HG02884 (cell line): Measurements from ENCODE around the gene ST3GAL4.
A peak's percentile ranks its signal among the peaks of the same experiment; 100 is the strongest.

Experiments
- ATAC-seq: cut with Tn5 transposase; IDR thresholded peaks from one replicate; pipeline ENCODE4 v1.9.1; 2021; ENCODE audit warnings: mild to moderate bottlenecking, moderate library complexity; ENCODE audit not compliant: unreplicated experiment

The ST3GAL4 gene

GRCh38 chr11:126329644-126330211, 25.8 kb upstream of the ST3GAL4 start:
- ATAC-seq: no peak

- no peak for ATAC-seq
These were observed 24.2 kb upstream of the ST3GAL4 start for GRCh38 chr11:126331286-126331685.

GRCh38 chr11:126332221-126332711, 23.2 kb upstream of the ST3GAL4 start:
- ATAC-seq: no peak

GRCh38 chr11:126333142-126333541, 22.3 kb upstream of the ST3GAL4 start:
- no peak for ATAC-seq

GRCh38 chr11:126334659-126335462, 20.6 kb upstream of the ST3GAL4 start:
- no peak for ATAC-seq

- ATAC-seq: no peak
These were observed 20.1 kb upstream of the ST3GAL4 start for GRCh38 chr11:126335463-126335760.

- ATAC-seq: no peak
These were observed 19.3 kb upstream of the ST3GAL4 start for GRCh38 chr11:126336138-126336541.

- no peak for ATAC-seq
These were observed 18.8 kb upstream of the ST3GAL4 start for GRCh38 chr11:126336671-126337101.

GRCh38 chr11:126337126-126337473, 18.4 kb upstream of the ST3GAL4 start:
- no peak for ATAC-seq

- no peak for ATAC-seq
These were observed 17.8 kb upstream of the ST3GAL4 start for GRCh38 chr11:126337474-126338241.

- no peak for ATAC-seq
These were observed 17.0 kb upstream of the ST3GAL4 start for GRCh38 chr11:126338346-126339055.

- ATAC-seq: no peak
These were observed 16.2 kb upstream of the ST3GAL4 start for GRCh38 chr11:126339073-126339862.

GRCh38 chr11:126339863-126340434, 15.5 kb upstream of the ST3GAL4 start:
- no peak for ATAC-seq

- peak; percentile 44 for ATAC-seq
These were observed 14.4 kb upstream of the ST3GAL4 start for GRCh38 chr11:126340960-126341606.

- no peak for ATAC-seq
These were observed 13.7 kb upstream of the ST3GAL4 start for GRCh38 chr11:126341760-126342161.

- ATAC-seq: no peak
These were observed 12.4 kb upstream of the ST3GAL4 start for GRCh38 chr11:126343051-126343450.

GRCh38 chr11:126344141-126345080, 11.1 kb upstream of the ST3GAL4 start:
- ATAC-seq: no peak

GRCh38 chr11:126345283-126345682, 10.2 kb upstream of the ST3GAL4 start:
- no peak for ATAC-seq
